ENCODE measurements around the gene ZBTB7B. TPM values are rescaled to one million over a fixed set of nuclear protein-coding genes. Genes with fewer than 3 reads are reported as not detected.

The ZBTB7B gene
- total RNA-seq, 1 donor, result 22.6 TPM

DNA sequence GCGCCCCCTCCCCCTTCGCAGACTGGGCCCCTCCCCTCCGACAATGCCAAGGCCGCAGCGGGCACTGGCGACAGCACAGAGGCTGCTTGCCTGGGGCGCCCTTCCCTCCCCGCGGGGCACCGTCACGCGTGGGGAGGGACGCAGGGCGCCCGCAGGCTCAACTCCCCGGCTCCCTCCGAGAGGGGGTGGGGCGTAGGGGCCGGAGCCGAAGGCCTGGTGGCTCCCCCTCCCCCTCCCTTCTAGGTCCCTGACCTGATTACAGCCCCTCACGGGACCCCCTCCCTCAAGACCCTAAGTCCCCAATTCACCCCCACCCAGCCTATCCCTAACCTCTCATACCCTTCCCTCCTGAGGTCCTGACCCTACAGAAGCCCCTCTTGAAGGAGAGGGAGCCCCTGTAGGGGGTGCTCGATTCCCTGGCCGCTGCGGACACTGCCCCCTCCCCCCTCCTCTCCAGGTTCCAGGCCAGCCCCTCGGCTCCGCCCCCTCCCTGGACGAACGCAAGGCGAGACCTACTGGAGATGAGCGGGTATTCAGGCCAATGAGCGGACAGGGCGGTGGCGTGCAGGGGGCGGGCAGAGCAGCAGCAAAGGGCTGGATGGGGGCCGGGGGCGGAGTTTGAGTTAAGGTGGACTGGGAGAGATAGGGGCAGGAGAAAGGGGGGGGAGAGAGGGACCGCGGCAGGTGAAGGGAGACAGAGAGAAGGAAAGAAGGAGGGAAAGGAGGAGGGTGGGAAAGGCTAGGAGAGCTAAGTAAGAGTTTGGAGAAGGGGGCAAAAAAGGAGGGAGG is 733 bp upstream of the ZBTB7B start:
- DNase-seq (ENCODE audit: low read depth in 2 of 3, low spot score in 2 of 3), result peak; percentile 81 to 99 (median 98)

DNA sequence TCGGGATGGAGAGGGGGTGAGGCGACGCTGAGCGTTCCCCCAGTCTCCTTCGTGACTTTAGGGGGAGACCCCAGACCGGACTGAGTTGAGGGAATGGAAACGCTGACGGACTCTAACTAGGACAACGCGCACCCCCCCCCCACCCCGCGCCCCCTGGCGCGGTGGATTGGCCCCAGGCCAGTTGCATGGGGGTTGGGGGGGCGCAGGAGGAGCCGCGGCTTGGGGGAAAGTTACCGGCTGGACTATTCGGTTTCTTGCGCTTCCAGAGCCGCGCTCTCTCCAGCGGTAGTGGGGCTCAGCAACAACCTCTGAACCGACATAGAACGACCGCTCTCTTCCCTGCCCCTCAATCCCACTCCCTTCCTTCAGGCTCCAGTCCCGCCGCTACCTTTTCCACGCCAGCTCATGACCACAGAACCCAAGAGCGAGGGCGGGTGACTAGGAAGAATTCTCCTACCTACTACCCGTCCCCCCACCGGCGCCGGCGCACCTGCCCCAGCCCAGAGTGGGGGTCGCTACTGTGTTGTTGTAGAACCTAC is 694 bp downstream of the ZBTB7B start:
- DNase-seq (ENCODE audit: low read depth in 2 of 3, low spot score in 2 of 3), result no peak

DNA sequence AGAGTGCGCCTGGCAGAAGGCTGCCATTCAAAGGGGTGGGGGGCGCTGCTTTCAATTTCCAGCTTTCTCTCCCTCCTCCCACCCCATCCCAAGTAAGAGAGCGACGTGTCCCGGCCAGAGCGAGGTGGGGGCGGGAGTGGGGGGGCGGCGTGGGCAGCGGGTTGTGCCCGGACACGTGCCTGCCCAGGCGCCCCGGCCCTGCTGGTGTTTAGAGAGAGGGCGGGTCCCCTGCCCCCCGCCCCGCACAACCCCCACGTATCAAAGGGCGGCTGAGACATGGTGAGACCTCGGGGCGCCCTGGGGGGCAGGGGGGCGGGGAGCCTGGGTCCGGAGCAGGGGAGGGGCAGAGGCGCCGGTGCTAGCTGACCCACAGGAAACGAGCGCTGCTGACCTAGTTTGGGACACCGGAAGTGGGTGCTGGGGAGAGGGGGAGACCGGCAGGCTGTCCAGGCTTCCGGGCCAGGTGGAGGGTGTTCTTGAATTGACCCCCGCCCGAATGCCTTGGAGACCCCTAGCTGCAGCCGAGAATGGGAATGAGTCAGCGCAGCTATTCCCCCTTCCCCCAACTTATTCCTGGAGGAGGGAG is 1.3 kb downstream of the ZBTB7B start:
- no peak for DNase-seq (ENCODE audit: low read depth in 2 of 3, low spot score in 2 of 3)

DNA sequence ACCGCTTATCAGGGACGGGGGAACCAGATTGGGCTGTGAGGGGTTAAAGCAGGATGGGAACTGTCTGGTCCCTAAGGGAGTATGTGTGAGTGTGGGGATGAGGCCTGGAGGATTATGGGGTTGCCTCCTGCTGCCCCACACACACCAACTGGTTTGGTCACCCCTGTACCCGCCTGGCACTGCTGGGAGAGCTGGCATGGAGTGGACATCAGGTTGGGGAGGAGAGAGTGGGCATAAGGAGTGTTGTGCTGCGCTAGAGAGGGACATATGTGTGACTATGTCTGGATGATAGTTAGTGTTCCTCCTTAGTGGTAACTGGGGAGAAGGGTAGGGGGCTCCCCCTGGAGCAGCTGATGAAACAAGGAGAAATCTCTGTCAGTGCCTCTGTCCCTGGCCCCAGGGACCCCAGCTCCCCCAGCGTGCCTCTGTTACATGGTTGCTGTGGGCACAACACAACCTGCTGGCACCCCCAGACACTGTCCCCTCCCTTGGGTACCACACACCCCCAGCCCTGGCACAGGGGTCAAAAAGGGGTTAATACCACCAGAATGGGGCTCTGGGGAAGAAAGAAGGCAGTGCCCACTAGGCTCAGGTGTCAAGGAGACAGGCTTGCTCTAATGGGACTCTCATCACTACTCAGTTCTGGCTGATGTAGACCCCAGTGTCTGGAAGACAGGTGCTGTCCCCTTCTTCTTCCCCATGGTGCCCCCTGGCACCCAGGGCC is 1.9 kb downstream of the ZBTB7B start:
- DNase-seq (ENCODE audit: low read depth in 2 of 3, low spot score in 2 of 3), result no peak

DNA sequence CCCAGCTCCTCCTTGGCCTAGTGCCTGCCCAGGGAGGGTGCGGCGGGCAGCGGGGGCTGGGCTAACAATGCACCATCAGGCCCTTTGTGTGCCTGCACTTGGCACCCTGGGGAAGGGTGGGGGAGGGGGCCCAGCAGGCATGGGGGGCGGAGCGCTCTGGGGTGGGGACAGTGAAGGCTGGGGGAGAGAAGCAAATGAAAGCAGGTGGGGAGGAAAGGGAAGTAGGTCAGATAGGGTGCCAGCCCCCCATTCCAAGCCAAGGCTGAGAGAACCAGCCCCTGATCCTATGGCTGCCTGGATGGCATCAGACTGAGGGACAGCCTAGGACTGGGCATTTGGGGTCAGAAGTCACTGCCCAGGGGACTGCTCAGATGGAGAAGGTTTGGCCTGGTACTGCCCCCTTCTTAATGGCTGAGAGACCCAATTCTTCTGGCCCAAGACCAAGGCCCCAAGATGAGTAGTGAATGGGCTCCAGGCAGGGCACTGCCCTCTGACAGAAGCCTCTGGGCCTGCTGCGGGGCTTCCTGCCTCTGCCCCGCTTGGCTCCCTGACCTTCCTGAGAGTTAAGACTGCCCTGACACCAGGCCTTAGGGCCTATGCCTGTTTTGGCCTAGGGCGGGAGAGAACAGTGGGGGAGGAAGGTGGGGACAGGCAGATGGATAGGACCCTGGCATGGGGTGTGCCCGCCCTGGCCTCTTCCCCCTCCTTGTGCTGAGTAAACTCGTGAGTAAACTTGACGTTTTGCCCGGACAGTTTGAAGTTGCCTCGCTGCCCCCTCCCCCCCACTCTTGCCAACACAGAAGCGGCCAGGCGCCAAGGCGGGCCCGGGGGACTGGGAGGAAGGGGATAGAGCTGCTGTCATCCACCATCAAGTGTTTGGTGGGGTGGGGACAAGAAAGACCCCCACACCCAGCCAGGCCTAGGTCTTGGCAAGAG is 2.7 kb downstream of the ZBTB7B start:
- no peak for DNase-seq (ENCODE audit: low read depth in 2 of 3, low spot score in 2 of 3)

DNA sequence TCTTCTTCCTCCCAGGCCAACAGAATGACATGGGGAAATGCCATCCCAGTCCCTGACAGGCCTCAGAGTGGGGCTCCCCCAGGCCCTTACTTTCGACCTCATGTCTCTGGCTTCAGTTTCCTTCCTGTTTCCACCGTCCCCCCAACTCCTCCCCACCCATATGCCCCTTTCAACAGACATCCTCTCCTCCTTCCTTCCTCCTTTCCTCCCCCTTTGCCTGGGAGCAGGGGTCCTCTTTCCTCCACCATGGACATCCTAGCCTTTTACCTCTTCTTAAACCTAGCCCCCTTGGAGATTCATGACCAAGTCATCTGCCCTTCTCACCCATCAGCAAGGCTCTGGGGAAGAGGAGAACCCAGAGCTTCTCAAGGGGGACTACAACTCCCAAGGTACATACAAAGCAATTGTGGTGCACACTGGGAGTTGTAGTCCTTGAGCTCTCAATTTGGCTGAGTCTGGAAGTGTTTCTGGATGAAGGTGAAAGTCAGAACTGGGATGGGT is 4.0 kb downstream of the ZBTB7B start:
- peak in 1 of 3 donors; percentile 61 for DNase-seq (ENCODE audit: low read depth in 2 of 3, low spot score in 2 of 3)

DNA sequence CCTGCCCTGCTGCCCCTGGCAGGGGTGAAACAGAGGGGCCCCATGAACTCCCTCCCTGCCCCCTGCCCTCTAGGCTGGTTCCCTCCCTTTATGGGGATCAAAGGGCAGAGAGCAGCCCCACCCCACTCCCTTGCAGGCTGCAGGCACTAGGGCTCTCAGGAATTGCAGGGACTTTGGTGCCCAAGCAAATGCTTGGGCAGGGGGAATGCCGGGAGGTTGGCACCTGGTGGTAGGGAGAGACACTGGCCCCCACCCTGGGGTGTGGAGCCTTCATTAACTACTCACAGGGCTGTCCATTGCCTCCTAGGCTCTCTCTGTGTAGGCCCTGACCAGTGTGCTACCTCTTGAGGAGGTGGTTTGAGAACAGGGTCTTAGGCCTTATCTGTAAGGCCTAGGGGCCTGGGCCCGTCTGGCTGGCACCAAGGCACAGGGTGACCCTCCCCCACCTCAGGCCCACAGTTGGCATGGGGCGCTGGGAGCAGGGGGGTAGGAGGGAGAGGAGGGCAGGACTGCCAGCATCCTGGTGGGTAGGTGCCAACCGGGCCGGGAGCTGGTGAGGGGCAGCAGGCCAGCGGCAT is 4.7 kb downstream of the ZBTB7B start:
- DNase-seq (ENCODE audit: low read depth in 2 of 3, low spot score in 2 of 3), result no peak

DNA sequence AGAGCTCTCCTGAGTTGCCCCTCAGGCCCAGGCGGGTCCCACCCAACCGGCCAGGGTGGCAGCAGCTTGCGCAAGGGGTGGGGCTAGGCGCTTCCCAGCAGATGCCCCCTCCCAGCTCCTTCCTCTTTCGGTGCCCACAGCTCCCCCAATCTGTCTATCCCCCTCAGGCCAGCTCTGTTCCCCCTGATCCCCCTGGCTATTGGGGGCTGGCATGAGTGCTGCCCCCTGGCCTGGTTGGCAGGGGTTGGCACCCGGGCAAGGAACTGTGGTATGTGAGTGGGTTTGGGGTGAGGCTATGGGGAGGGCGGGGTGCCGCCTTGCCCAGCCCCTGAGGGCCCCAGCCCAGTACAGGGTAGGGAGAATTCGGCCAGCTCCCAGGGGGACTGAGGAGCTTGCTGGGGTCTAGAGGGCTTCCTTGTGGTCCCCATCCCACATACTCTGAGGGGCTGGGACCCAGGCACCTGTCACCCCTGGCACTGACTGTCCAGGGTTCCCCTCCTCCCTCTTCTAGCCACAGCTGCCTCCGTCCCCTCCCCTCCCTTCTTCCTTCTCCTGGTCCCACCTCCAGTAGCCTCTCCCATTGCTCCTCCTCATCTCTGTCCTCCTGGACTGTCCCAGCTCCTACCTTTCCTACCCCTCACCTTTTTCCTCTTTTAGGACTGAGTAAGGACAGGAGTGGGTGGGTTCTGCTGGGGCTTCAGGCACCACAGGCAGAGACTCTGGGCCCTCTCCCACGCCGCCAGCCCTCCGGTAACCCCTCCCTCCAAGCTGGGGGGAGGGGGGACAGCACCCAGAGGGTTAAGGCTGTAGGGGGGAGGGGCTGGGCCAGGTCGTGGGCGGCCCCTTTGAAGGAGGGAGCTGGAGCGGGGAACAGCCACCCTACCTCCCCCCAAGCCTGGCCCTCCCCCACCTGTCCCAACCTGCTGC is 5.7 kb downstream of the ZBTB7B start:
- DNase-seq (ENCODE audit: low read depth in 2 of 3, low spot score in 2 of 3), result no peak

DNA sequence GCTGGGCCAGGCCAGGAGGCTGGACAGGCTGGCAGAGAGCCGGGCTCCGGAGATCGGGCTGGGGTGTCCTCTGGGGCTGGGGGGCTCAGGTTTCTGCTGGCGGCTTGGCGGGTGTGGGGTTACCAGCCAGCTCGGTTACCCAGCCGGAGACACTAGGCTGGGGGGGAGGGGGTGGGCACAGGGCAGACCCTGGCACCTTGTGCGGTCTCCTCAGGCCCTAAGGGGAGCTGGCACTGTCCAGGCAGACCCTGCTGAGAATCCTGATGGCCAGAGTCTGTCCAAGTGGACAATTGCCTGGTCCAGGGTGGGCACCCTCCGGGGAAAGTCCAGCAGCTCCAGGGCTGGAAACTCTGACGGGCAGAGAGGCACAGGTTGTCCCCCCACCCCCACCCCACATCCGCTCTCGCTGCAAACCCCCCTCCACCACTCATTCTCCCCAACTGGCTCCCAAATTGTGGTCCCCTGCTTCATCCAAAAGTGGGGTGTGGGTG is 6.7 kb downstream of the ZBTB7B start:
- no peak for DNase-seq (ENCODE audit: low read depth in 2 of 3, low spot score in 2 of 3)

DNA sequence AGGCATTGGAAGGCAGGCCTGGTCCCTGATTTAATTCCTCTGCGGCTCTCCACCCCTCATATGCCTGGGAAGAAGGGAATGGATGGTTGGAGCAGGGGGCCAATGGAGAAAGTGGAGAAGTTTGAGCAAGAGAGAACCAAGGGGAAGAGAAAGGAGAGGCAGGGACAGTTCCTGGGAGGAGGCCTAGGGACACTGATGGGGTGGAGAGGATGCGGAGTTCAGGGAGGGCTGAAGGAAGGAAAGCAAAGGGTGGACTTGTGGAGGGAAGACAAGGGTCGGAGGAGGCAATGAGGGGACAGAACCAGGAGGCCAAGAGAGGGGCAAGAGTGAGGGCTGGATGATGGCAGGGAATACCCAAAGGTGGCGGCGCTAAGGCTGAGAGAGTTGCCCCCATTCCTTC is 7.1 kb downstream of the ZBTB7B start:
- no peak for DNase-seq (ENCODE audit: low read depth in 2 of 3, low spot score in 2 of 3)

DNA sequence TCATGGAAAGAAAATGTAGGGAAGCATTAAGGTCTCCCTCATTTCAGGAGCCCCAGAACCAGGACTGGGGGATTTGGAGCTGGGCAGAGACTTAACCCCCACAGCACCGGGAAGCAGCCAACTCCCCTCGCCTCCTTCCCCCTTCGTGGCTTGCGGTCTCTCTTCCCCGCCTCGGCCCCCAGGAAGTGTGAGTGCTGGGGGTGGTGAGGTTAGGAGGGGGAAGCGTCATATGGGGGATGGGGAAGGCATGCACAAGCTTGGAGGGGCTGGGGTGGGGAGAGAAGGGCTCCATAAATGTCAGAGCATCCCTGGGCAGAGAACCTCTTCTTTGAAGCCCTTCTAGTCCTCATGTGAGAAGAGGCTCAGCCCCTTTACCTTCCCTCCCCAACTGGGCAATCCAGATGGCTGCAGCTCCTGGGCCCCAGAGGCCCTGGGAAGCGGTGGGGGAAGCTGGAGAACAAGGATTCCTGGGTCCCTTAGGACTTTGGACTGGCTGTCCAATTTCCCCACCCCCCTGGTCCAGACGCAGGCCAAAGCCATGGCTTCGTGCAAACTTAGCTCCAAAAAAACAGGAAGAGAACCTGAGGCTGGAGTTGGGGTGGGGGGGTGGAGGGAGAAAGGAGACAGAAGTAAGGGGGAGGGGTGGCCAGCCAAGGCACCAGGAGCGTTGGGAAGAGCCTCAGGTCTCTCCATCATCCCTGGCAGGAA is 7.8 kb downstream of the ZBTB7B start:
- no peak for DNase-seq (ENCODE audit: low read depth in 2 of 3, low spot score in 2 of 3)

DNA sequence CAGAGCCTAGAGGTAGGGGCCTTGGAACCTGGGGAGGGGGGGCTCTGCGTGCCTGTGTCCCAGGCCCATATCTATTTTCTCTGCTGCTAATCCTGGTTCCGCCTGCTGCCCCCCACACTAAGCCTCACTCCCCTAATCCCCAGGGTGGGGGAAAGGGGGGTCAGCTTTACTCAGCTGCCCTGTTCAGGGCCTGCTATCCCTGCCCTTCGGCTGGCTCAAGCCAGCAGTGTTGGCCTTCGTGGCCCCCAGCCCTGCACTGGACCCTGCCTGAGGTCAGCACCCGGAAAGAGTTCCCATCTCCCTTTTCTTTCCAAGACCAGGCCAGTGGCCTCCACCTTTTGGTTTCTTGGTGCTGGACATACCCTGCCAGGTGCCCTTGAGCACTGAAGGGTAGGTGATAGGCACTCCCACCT is 8.4 kb downstream of the ZBTB7B start:
- DNase-seq (ENCODE audit: low read depth in 2 of 3, low spot score in 2 of 3), result no peak

DNA sequence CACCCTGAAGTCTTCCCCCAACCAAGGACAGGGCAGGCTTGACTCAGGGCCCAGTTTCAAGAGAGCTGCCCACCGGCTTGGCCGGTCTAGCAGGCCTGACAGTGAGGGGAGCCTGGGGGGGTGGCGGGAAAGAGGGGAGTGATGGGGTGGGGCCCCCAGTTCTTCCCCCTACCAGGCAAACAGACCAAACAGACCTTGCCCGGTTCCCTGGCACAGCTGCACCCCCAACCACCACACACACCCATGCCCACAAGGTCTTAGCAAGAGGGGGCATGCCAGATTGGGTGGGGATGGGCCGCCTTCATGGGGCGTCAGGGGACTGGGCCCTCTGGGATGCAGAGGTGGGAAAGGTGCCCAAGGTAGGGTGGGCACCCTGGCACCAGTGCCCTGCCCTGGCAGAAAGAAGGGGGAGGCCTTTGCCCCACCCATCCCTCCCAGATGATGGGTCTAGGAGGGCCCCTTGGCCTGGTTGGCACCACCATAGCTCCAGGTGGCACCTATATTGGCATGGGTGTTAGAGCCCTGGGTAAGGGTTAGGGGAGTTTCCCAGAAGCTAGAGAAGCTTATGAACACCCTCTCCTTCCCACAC is 8.9 kb downstream of the ZBTB7B start:
- DNase-seq (ENCODE audit: low read depth in 2 of 3, low spot score in 2 of 3), result no peak

DNA sequence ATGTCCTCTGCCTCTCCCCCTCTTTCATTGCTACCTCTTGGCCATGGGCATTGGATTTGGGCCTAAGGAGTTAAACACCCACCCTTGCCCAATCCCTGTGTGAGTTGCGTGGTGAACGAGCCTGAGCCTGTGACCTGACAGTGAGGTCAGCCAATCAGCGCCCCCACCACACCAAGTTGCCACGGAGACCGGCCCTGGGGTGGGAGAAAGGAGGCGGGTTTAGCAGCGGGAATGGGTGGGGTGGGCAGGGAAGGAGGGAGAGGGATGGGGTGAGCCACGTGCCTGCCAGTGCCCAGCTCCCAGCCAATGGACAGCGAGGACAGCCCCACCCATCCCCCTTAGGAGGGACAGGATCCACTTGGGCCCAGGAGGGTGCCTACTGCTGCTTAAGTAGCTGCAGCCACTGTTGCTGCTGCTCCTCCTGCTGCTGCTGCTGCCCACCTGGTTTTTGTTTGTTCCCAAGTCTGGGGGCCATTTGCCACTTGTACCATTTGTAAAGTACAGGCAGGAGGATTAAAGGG is 9.5 kb downstream of the ZBTB7B start:
- no peak for DNase-seq (ENCODE audit: low read depth in 2 of 3, low spot score in 2 of 3)

DNA sequence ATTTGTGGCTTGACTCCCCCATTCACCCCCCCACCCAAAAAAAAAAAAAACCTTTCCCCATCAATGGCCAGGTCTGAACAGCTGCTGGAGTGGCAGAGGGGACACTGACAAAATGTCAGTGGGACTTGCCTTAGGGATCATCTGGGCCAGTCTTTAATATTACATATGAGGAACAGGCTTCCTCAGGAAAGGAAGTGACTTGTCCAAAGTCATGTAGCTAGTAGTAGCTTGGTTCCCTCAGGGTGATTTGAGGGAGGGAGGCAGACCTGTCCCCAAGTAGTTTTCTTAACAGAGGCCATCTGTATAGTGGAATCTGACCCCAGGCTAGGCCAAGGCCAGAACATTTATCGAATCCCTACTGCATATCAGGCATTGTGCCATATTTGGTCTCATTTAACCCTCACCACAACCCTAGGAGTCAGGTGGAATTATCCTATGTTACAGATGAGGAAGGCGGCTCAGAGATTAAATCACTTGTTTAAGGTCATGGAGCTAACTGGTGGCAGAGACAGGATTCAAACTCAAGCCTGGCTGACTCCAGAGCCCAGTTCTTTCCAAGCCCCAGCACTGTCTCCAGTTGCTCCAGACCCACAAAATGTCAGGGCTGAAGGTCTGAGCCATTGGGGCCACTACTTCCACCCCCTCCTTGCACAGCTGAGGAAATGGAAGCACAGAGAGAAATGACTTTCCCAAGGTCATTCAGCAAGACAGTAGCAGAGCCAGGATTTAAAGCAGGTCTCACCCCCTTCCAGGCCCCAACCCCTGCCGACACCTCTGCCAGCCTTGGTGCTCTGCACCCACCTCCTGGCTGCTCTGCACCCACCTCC is 10.4 kb downstream of the ZBTB7B start:
- no peak for DNase-seq (ENCODE audit: low read depth in 2 of 3, low spot score in 2 of 3)

DNA sequence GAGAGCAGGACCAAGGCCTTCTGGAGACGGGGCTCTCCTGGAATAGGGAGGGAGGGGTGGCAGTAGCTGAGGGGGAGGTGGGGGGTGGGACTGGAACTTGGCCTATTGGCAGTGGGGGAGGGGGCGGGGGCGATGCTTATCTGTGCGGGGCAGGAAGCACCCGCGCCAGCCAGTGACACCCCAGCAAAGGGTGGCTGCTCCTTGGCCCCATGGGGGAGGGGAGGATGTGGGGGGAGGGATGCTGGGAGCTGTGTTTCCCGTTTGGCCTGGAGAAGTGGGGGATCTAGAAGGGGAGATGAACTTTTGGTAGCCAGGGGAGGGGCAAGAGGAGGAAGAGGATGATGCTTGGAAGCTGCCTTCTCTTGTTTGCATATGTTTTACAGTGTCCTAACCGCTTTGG is 11.0 kb downstream of the ZBTB7B start:
- peak in 1 of 3 donors; percentile 41 for DNase-seq (ENCODE audit: low read depth in 2 of 3, low spot score in 2 of 3)

Measured in hematopoietic multipotent progenitor cell (in vitro differentiated cells).